Measurements from ENCODE around the gene DEXI.

- TF ChIP-seq CTCF (IDR thresholded peaks at IDR 0.05) (no peak), POLR2A (IDR thresholded peaks at IDR 0.05) (no peak), EP300 (IDR thresholded peaks at IDR 0.05) (no peak)
Measured at GRCh38 chr16:10902999-10903398, 39.3 kb downstream of the DEXI start.
